PFSK-1 (cell line): Measurements from ENCODE around the gene ARFGAP3.

ENCODE experiments used
- FOXP2 ChIP-seq: optimal IDR thresholded peaks from 2 replicates; pipeline ENCODE3; 2011; ENCODE audit warnings: borderline replicate concordance, control low read depth, inconsistent platforms; ENCODE audit not compliant: insufficient read depth; ENCODE audit errors: extremely low read length, extremely low read depth
- POLR2AphosphoS5 ChIP-seq: IDR thresholded peaks from 2 replicates; pipeline ENCODE4 v1.6.1; 2012; ENCODE audit warnings: low read depth, mild to moderate bottlenecking, control low read depth, low read length, moderate library complexity
- SIN3A ChIP-seq: IDR thresholded peaks from 2 replicates; pipeline ENCODE4 v1.6.1; 2012; ENCODE audit warnings: mild to moderate bottlenecking, low read length, moderate library complexity, borderline replicate concordance; ENCODE audit not compliant: insufficient read depth
- TAF1 ChIP-seq: IDR thresholded peaks from 2 replicates; pipeline ENCODE4 v1.6.1; 2012; ENCODE audit warnings: low read length, control low read depth, borderline replicate concordance; ENCODE audit not compliant: insufficient read depth
- TF ChIP-seq, protein P1 (sequence below), 2 experiments: IDR thresholded peaks; 2 replicates each; pipeline versions ENCODE4 v1.6.1 to v1.8.0; 2011 to 2012; ENCODE audit warnings: low read depth in 2 of 2, low read length in 2 of 2, control low read depth in 1 of 2, inconsistent platforms in 1 of 2, mild to moderate bottlenecking in 1 of 2, moderate library complexity in 1 of 2; ENCODE audit not compliant: insufficient read depth in 1 of 2

The ARFGAP3 gene

DNA sequence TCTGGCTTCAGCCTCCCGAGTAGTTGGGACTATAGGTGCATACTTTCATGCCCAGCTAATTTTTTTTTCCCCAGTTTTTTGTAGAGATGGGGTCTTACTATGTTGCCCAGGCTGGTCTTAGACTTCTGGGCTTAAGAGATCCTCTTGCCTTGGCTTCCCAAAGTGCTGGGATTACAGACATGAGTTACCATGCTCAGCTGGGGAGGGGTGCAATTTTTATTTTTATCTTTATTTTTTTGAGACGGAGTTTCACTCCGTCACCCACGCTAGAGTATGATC, 86.7 kb downstream of the ARFGAP3 start:
- TF ChIP-seq POLR2AphosphoS5, result no peak
- TF ChIP-seq FOXP2, result no peak
- no peak for TF ChIP-seq SIN3A
- TF ChIP-seq, protein P1, sequence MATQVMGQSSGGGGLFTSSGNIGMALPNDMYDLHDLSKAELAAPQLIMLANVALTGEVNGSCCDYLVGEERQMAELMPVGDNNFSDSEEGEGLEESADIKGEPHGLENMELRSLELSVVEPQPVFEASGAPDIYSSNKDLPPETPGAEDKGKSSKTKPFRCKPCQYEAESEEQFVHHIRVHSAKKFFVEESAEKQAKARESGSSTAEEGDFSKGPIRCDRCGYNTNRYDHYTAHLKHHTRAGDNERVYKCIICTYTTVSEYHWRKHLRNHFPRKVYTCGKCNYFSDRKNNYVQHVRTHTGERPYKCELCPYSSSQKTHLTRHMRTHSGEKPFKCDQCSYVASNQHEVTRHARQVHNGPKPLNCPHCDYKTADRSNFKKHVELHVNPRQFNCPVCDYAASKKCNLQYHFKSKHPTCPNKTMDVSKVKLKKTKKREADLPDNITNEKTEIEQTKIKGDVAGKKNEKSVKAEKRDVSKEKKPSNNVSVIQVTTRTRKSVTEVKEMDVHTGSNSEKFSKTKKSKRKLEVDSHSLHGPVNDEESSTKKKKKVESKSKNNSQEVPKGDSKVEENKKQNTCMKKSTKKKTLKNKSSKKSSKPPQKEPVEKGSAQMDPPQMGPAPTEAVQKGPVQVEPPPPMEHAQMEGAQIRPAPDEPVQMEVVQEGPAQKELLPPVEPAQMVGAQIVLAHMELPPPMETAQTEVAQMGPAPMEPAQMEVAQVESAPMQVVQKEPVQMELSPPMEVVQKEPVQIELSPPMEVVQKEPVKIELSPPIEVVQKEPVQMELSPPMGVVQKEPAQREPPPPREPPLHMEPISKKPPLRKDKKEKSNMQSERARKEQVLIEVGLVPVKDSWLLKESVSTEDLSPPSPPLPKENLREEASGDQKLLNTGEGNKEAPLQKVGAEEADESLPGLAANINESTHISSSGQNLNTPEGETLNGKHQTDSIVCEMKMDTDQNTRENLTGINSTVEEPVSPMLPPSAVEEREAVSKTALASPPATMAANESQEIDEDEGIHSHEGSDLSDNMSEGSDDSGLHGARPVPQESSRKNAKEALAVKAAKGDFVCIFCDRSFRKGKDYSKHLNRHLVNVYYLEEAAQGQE (IDR thresholded peaks at IDR 0.05; ENCODE audit: insufficient read depth in 1 of 2, low read depth in 2 of 2, low read length in 2 of 2), result no peak
- no peak for TF ChIP-seq TAF1

GRCh38 chr22:42769574-42770447, 87.3 kb downstream of the ARFGAP3 start:
- no peak for TF ChIP-seq POLR2AphosphoS5
- TF ChIP-seq FOXP2, result peak; percentile 42
- TF ChIP-seq SIN3A, result no peak
- TF ChIP-seq, protein P1 (IDR thresholded peaks at IDR 0.05; ENCODE audit: insufficient read depth in 1 of 2, low read depth in 2 of 2, low read length in 2 of 2), result no peak
- no peak for TF ChIP-seq TAF1

DNA sequence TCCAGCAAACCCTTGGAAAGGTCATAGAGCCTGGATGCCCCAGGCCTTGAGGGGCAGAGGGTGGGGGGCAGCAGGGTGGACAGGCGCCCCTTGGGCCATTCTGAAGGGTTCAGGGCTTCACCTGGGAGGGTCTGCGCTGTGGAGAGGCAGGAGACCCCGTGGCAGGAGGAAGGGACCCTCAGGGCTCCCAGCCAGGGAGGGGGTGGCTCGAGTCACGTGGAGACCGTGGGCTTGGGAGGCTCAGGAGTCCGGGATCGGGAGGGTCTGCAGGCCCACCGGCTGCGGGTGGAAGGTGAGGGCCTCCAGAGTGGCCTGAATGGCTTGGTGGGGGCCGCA, 87.9 kb downstream of the ARFGAP3 start:
- TF ChIP-seq TAF1 (no peak), FOXP2 (no peak), SIN3A (no peak), POLR2AphosphoS5 (no peak)
- TF ChIP-seq, protein P1 (IDR thresholded peaks at IDR 0.05; ENCODE audit: insufficient read depth in 1 of 2, low read depth in 2 of 2, low read length in 2 of 2), result no peak

- TF ChIP-seq POLR2AphosphoS5, result no peak
- no peak for TF ChIP-seq SIN3A
- no peak for TF ChIP-seq TAF1
- TF ChIP-seq FOXP2, result no peak
- TF ChIP-seq, protein P1 (IDR thresholded peaks at IDR 0.05; ENCODE audit: insufficient read depth in 1 of 2, low read depth in 2 of 2, low read length in 2 of 2), result no peak
These were observed 88.6 kb downstream of the ARFGAP3 start for GRCh38 chr22:42768385-42769035.

DNA sequence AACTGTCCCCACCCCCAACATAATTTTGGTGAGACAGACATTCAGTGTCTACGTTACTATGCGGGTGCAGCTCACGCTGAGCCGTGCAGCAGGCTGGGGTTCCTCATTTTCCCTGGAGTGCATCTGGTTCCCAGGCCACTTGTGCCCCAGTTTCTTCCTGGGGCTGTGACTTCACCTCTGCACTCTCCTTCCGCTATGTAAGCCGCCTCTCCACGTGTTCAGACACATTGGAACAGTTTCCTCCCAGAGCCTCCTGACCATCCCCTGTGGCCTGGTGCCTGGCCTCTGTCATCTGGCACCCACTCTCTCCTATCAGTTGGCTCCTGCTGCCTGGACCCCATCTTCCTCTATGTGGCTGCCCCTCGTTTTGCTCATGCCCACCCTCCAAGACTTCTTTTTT, 90.2 kb downstream of the ARFGAP3 start:
- no peak for TF ChIP-seq FOXP2
- no peak for TF ChIP-seq POLR2AphosphoS5
- TF ChIP-seq, protein P1 (IDR thresholded peaks at IDR 0.05; ENCODE audit: insufficient read depth in 1 of 2, low read depth in 2 of 2, low read length in 2 of 2), result no peak
- TF ChIP-seq SIN3A, result no peak
